H9 (cell line): ENCODE measurements around the gene CARD11. TPM values are rescaled to one million over a fixed set of nuclear protein-coding genes. Genes with fewer than 3 reads are reported as not detected.

Experiments
- DNase-seq: peaks from one replicate; pipeline ENCODE4 v3.0.0-alpha.2; 2017
- H2AFZ ChIP-seq: one replicate; pipeline ENCODE4 v1.6.1; 2013; ENCODE audit warnings: mild to moderate bottlenecking, low read length, control low read depth, moderate library complexity
- H2AK5ac ChIP-seq: 2 replicates; pipeline ENCODE4 v1.6.1; 2013; ENCODE audit warnings: low read length, control low read depth, mixed read lengths; ENCODE audit not compliant: insufficient read length
- H2BK120ac ChIP-seq: one replicate; pipeline ENCODE4 v1.6.1; 2013; ENCODE audit warnings: low read depth, mild to moderate bottlenecking, low read length, control low read depth, inconsistent platforms; ENCODE audit not compliant: poor library complexity, severe bottlenecking
- H2BK12ac ChIP-seq: 2 replicates; pipeline ENCODE4 v1.6.1; 2013; ENCODE audit warnings: low read length, control low read depth, mixed read lengths, low read depth; ENCODE audit not compliant: insufficient read length
- H2BK15ac ChIP-seq: 2 replicates; pipeline ENCODE4 v1.6.1; 2013; ENCODE audit warnings: low read depth, low read length, control low read depth
- H2BK20ac ChIP-seq: one replicate; pipeline ENCODE4 v1.6.1; 2013; ENCODE audit warnings: low read depth, mild to moderate bottlenecking, low read length, control low read depth, inconsistent platforms; ENCODE audit not compliant: poor library complexity, severe bottlenecking
- H2BK5ac ChIP-seq: 2 replicates; pipeline ENCODE4 v1.6.1; 2013; ENCODE audit warnings: low read length, control low read depth, mixed read lengths; ENCODE audit not compliant: insufficient read length
- H3K14ac ChIP-seq: 2 replicates; pipeline ENCODE4 v1.6.1; 2013; ENCODE audit warnings: low read length, control low read depth; ENCODE audit not compliant: insufficient read depth
- H3K18ac ChIP-seq: 2 replicates; pipeline ENCODE4 v1.6.1; 2013; ENCODE audit warnings: low read depth, mild to moderate bottlenecking, mixed read lengths, low read length, control low read depth; ENCODE audit not compliant: insufficient read length
- H3K23ac ChIP-seq: 2 replicates; pipeline ENCODE4 v1.6.1; 2013; ENCODE audit warnings: low read length, control low read depth, mixed read lengths, low read depth; ENCODE audit not compliant: insufficient read length
- H3K23me2 ChIP-seq: 2 replicates; pipeline ENCODE4 v1.6.1; 2013; ENCODE audit warnings: low read depth, mild to moderate bottlenecking, mixed read lengths, low read length, control low read depth; ENCODE audit not compliant: insufficient read length, poor library complexity, severe bottlenecking
- H3K27ac ChIP-seq: 2 replicates; pipeline ENCODE4 v1.5.1; 2013; ENCODE audit warnings: low read length, control low read depth, mixed read lengths, low read depth; ENCODE audit not compliant: insufficient read length
- H3K27me3 ChIP-seq: 2 replicates; pipeline ENCODE4 v1.6.1; 2013; ENCODE audit warnings: low read length, control low read depth, inconsistent platforms; ENCODE audit not compliant: insufficient read depth
- H3K4ac ChIP-seq: 2 replicates; pipeline ENCODE4 v1.6.1; 2013; ENCODE audit warnings: low read depth, mild to moderate bottlenecking, control low read depth, inconsistent platforms, low read length, moderate library complexity
- H3K4me1 ChIP-seq: 2 replicates; pipeline ENCODE4 v1.6.1; 2013; ENCODE audit warnings: low read length, control low read depth, inconsistent platforms; ENCODE audit not compliant: insufficient read depth
- H3K4me2 ChIP-seq: 2 replicates; pipeline ENCODE4 v1.6.1; 2013; ENCODE audit warnings: low read length, control low read depth, mixed read lengths; ENCODE audit not compliant: insufficient read length, insufficient read depth
- H3K56ac ChIP-seq: 2 replicates; pipeline ENCODE4 v1.6.1; 2013; ENCODE audit warnings: low read depth, mild to moderate bottlenecking, mixed read lengths, low read length, control low read depth; ENCODE audit not compliant: insufficient read length
- H3K79me1 ChIP-seq: 2 replicates; pipeline ENCODE4 v1.6.1; 2013; ENCODE audit warnings: low read depth, mild to moderate bottlenecking, moderate library complexity, low read length, control low read depth, inconsistent platforms; ENCODE audit not compliant: insufficient read depth, poor library complexity, severe bottlenecking
- H3K79me2 ChIP-seq: 2 replicates; pipeline ENCODE4 v1.6.1; 2013; ENCODE audit warnings: low read length, control low read depth, inconsistent platforms; ENCODE audit not compliant: insufficient read depth
- H3K9ac ChIP-seq: 2 replicates; pipeline ENCODE4 v1.6.1; 2013; ENCODE audit warnings: low read length, control low read depth, mixed read lengths; ENCODE audit not compliant: insufficient read length; ENCODE audit errors: extremely low read depth
- H3K9me3 ChIP-seq: one replicate; pipeline ENCODE4 v1.6.1; 2013; ENCODE audit warnings: low read depth, low read length, inconsistent platforms; ENCODE audit not compliant: control insufficient read depth
- H3T11ph ChIP-seq: one replicate; pipeline ENCODE4 v1.6.1; 2013; ENCODE audit warnings: mild to moderate bottlenecking, low read length, control low read depth, inconsistent platforms
- H4K20me1 ChIP-seq: one replicate; pipeline ENCODE4 v1.6.1; 2013; ENCODE audit not compliant: control insufficient read depth, insufficient read length, insufficient read depth
- H4K5ac ChIP-seq: 2 replicates; pipeline ENCODE4 v1.6.1; 2013; ENCODE audit warnings: low read depth, mild to moderate bottlenecking, mixed read lengths, low read length, control low read depth; ENCODE audit not compliant: insufficient read length
- H4K8ac ChIP-seq: replicated peaks from 2 replicates; pipeline ENCODE4 v1.6.1; 2013; ENCODE audit warnings: low read length, control low read depth, mixed read lengths, low read depth; ENCODE audit not compliant: insufficient read length
- H4K91ac ChIP-seq: 2 replicates; pipeline ENCODE4 v1.6.1; 2013; ENCODE audit warnings: low read depth, mild to moderate bottlenecking, moderate library complexity, mixed read lengths, low read length, control low read depth; ENCODE audit not compliant: insufficient read length
- H3K27ac Mint-ChIP-seq, 3 experiments: 2 replicates in 2 of 3; 3 replicates in 1 of 3; pipeline ENCODE4 v1.8.0; 2020 to 2021; ENCODE audit warnings: mixed read lengths in 3 of 3, mild to moderate bottlenecking in 1 of 3, moderate library complexity in 1 of 3
- H3K27me3 Mint-ChIP-seq: 2 replicates; pipeline ENCODE4 v1.8.0; 2021; ENCODE audit warnings: low read depth, mild to moderate bottlenecking, moderate library complexity, mixed read lengths
- H3K36me3 Mint-ChIP-seq, 3 experiments: 2 replicates in 2 of 3; 3 replicates in 1 of 3; pipeline ENCODE4 v1.8.0; 2020 to 2021; ENCODE audit warnings: low read depth in 3 of 3, mixed read lengths in 3 of 3; ENCODE audit not compliant: insufficient read depth in 1 of 3
- H3K4me1 Mint-ChIP-seq, 2 experiments: 2 replicates each; pipeline ENCODE4 v1.8.0; 2020; ENCODE audit warnings: mixed read lengths in 2 of 2
- H3K4me3 Mint-ChIP-seq, 2 experiments: 2 replicates in 1 of 2; 3 replicates in 1 of 2; pipeline ENCODE4 v1.8.0; 2020 to 2021; ENCODE audit warnings: mild to moderate bottlenecking in 2 of 2, mixed read lengths in 2 of 2, moderate library complexity in 1 of 2
- H3K9me3 Mint-ChIP-seq, 2 experiments: 2 replicates in 1 of 2; 3 replicates in 1 of 2; pipeline ENCODE4 v1.8.0; 2020; ENCODE audit warnings: mild to moderate bottlenecking in 2 of 2, mixed read lengths in 2 of 2, moderate library complexity in 1 of 2
- CTCF ChIP-seq: fragments of 200-600 bp; sonication (generic); conservative IDR thresholded peaks from 3 replicates; pipeline ENCODE4 v1.8.0; 2021; ENCODE audit warnings: antibody characterized with exemption, mild to moderate bottlenecking
- WGBS: extraction: QIAGEN DNeasy Blood & Tissue Kit; methylation state at CpG from one replicate; pipeline ENCODE4 v1.1.7; 2013; ENCODE audit warnings: missing lambda C conversion rate, low lambda C conversion rate, mixed read lengths; ENCODE audit not compliant: insufficient read length; ENCODE audit errors: extremely low coverage; 5-methylcytosine and 5-hydroxymethylcytosine counted together
- total RNA-seq: library from RNA; stranded (reverse); gene quantifications from 2 replicates; pipeline ENCODE4 v1.2.1, GENCODE V29; 2021

Gene CARD11
- total RNA-seq, 1 experiment from 2014 or later, result 20.0 TPM

- no peaks in the 10 kb centered on the region for H3K9me3 ChIP-seq
- no CpG with 5 or more reads among the region's 8 CpGs for WGBS
- no peaks in the 10 kb centered on the region for H3K4me1 ChIP-seq
- Mint-ChIP-seq H3K4me3 (no peak overlapping the region), H3K36me3 (no peaks in the 10 kb centered on the region; a peak in 1 of 7 replicates), H3K27ac (peak overlapping the region in 1 of 3 experiments; percentile 96; a peak in 2 of 7 replicates), H3K4me1 (peaks cover 19 to 27% of the 10 kb centered on the region in 2 experiments), H3K9me3 (no peaks in the 10 kb centered on the region), H3K27me3 (no peaks in the 10 kb centered on the region; the same call in 1 of the 2 replicates)
- no peaks in the 10 kb centered on the region for H3K23me2 ChIP-seq
- H3T11ph ChIP-seq, result no peak overlapping the region
- no peak overlapping the region for H3K23ac ChIP-seq
- H3K4ac ChIP-seq, result no peak overlapping the region
- H3K27me3 ChIP-seq, result no peaks in the 10 kb centered on the region
- no peak overlapping the region for H3K14ac ChIP-seq
- no peak overlapping the region for H3K56ac ChIP-seq
- TF ChIP-seq CTCF, result no peak
- H2BK120ac ChIP-seq, result no peak overlapping the region
- H2BK5ac ChIP-seq, result no peak overlapping the region
- H3K79me2 ChIP-seq, result no peaks in the 10 kb centered on the region
- no peaks in the 10 kb centered on the region for H3K79me1 ChIP-seq
- H2BK12ac ChIP-seq, result no peak overlapping the region
- H3K9ac ChIP-seq, result no peak overlapping the region
- H4K5ac ChIP-seq, result no peak overlapping the region
- no peak overlapping the region for H2BK20ac ChIP-seq
- no peak overlapping the region for H4K91ac ChIP-seq
- H4K8ac ChIP-seq, result no peak overlapping the region
- no peak overlapping the region for H2AK5ac ChIP-seq
- H3K4me2 ChIP-seq, result no peak overlapping the region
- H2BK15ac ChIP-seq, result no peak overlapping the region
- no peaks in the 10 kb centered on the region for H4K20me1 ChIP-seq
- H2AFZ ChIP-seq, result no peak overlapping the region
- no peak for DNase-seq
- H3K27ac ChIP-seq, result no peak overlapping the region
- no peak overlapping the region for H3K18ac ChIP-seq
Measured at GRCh38 chr7:3091631-3092030, 48.0 kb upstream of the CARD11 start.
